ENCODE data around the gene ROBO1.

Gene ROBO1

GRCh38 chr3:78798266-78798832, 969.4 kb downstream of the ROBO1 start:
- no peak overlapping the region for H3K4me3 ChIP-seq (ENCODE audit: low read depth, low read length)
- no peak for TF ChIP-seq CTCF (IDR thresholded peaks at IDR 0.05; ENCODE audit: low read depth, low read length)

GRCh38 chr3:78794431-78794830, 973.4 kb downstream of the ROBO1 start:
- H3K4me3 ChIP-seq (ENCODE audit: low read depth, low read length): no peak overlapping the region
- no peak for TF ChIP-seq CTCF (IDR thresholded peaks at IDR 0.05; ENCODE audit: low read depth, low read length)

- no peak overlapping the region for H3K4me3 ChIP-seq (ENCODE audit: low read depth, low read length)
- TF ChIP-seq CTCF (IDR thresholded peaks at IDR 0.05; ENCODE audit: low read depth, low read length): no peak
Observed at GRCh38 chr3:78792733-78793132, 975.1 kb downstream of the ROBO1 start.

- TF ChIP-seq CTCF (IDR thresholded peaks at IDR 0.05; ENCODE audit: low read depth, low read length): no peak
- H3K4me3 ChIP-seq (ENCODE audit: low read depth, low read length): no peak overlapping the region
Observed at GRCh38 chr3:78792212-78792611, 975.6 kb downstream of the ROBO1 start.

GRCh38 chr3:78791753-78792152, 976.0 kb downstream of the ROBO1 start:
- no peak for TF ChIP-seq CTCF (IDR thresholded peaks at IDR 0.05; ENCODE audit: low read depth, low read length)

GRCh38 chr3:78788839-78789238, 979.0 kb downstream of the ROBO1 start:
- H3K4me3 ChIP-seq (ENCODE audit: low read depth, low read length): no peak overlapping the region

More at GRCh38 chr3:78791753-78792152, 976.0 kb downstream of the ROBO1 start:
- no peak overlapping the region for H3K4me3 ChIP-seq (ENCODE audit: low read depth, low read length)

GRCh38 chr3:78785004-78785403, 982.8 kb downstream of the ROBO1 start:
- no peak overlapping the region for H3K4me3 ChIP-seq (ENCODE audit: low read depth, low read length)
- no peak for TF ChIP-seq CTCF (IDR thresholded peaks at IDR 0.05; ENCODE audit: low read depth, low read length)

More at GRCh38 chr3:78788839-78789238, 979.0 kb downstream of the ROBO1 start:
- no peak for TF ChIP-seq CTCF (IDR thresholded peaks at IDR 0.05; ENCODE audit: low read depth, low read length)
